ENCODE results near the gene SEC24A. TPM values are rescaled to one million over a fixed set of nuclear protein-coding genes. Genes with fewer than 3 reads are reported as not detected.

SEC24A gene
- total and polyA plus RNA-seq, 2 experiments from 2014 or later, result 17.2 to 69.4 TPM

DNA sequence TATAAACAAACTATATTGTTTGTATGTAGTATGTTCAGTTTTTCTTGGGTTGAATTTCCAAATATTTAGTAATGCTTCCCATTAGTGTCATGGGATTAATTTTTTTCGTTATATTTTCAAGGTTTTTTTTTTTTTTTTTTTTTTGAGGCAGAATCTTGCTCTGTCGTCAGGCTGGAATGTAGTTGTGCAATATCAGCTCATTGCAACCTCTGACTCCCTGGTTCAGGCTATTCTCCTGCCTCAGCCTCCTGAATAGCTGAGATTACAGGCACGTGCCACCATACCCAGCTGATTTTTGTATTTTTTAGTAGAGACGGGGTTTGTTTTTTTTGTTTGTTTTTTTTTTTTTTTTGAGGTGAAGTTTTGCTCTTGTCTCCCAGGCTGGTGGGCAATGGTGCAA is 120.6 kb downstream of the SEC24A start:
- Histone ChIP-seq H3K27ac (no peak overlapping the region), H3K9me2 (replicated peaks; ENCODE audit: insufficient read depth) (no peaks in the 10 kb centered on the region), H3K27me3 (no peaks in the 10 kb centered on the region), H3K79me2 (no peaks in the 10 kb centered on the region), H3K4me1 (ENCODE audit: insufficient read depth) (no peaks in the 10 kb centered on the region), H3K4me3 (no peak overlapping the region), H3K36me3 (replicated peaks; ENCODE audit: insufficient read depth, low read depth) (no peaks in the 10 kb centered on the region), H2AFZ (no peak overlapping the region), H3K4me2 (no peak overlapping the region), H3K9me3 (ENCODE audit: low read depth) (no peaks in the 10 kb centered on the region), H4K20me1 (ENCODE audit: insufficient read depth, poor library complexity, severe bottlenecking) (no peaks in the 10 kb centered on the region)
- TF ChIP-seq EZH2 (IDR thresholded peaks at IDR 0.05; ENCODE audit: borderline replicate concordance) (no peak), CTCF (IDR thresholded peaks at IDR 0.05; ENCODE audit: poor library complexity) (no peak), EZH2phosphoT487 (IDR thresholded peaks at IDR 0.05; ENCODE audit: low read depth, severe bottlenecking, unreplicated experiment) (no peak)
- DNase-seq (ENCODE audit: low spot score), result no peak
- 78% methylated on average over 4 of the region's 4 CpGs for WGBS (ENCODE audit: low lambda C conversion rate, missing lambda C conversion rate)

DNA sequence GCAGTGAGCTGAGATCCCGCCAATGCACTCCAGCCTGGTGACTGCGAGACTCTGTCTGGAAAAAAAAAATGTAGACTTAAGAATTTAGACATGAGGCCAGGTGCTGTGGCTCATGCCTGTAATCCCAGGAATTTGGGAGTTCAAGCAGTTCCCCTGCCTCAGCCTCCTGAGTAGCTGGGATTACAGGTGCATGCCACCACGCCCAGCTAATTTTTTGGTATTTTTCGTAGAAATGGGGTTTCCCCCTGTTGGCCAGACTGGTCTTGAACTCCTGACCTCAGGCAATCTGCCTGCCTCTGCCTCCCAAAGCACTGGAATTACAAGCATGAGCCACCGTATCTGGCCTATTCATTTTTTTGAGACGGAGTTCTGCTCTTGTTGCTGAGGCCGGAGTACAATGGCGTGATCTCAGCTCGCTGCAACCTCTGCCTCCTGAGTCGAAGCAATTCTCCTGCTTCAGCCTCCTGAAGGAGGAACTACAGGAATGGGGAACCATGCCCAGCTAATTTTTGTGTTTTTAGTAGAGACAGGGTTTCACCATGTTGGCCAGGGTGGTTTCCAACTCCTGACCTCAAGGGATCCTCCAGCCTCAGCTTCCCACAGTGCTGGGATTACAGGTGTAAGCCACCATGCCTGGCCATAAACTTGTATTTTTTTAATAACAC is 124.0 kb downstream of the SEC24A start:
- Histone ChIP-seq H3K4me1 (ENCODE audit: insufficient read depth) (no peaks in the 10 kb centered on the region), H3K27ac (no peak overlapping the region), H3K4me3 (no peak overlapping the region), H4K20me1 (ENCODE audit: insufficient read depth, poor library complexity, severe bottlenecking) (no peaks in the 10 kb centered on the region), H3K9me3 (ENCODE audit: low read depth) (no peaks in the 10 kb centered on the region), H3K79me2 (no peaks in the 10 kb centered on the region), H3K4me2 (no peak overlapping the region), H3K9me2 (replicated peaks; ENCODE audit: insufficient read depth) (no peaks in the 10 kb centered on the region), H3K36me3 (replicated peaks; ENCODE audit: insufficient read depth, low read depth) (no peaks in the 10 kb centered on the region), H2AFZ (no peak overlapping the region), H3K27me3 (no peaks in the 10 kb centered on the region)
- TF ChIP-seq CTCF (IDR thresholded peaks at IDR 0.05; ENCODE audit: poor library complexity), result no peak
- TF ChIP-seq EZH2phosphoT487 (IDR thresholded peaks at IDR 0.05; ENCODE audit: low read depth, severe bottlenecking, unreplicated experiment), result no peak
- no peak for TF ChIP-seq EZH2 (IDR thresholded peaks at IDR 0.05; ENCODE audit: borderline replicate concordance)
- 97% methylated on average over 10 of the region's 10 CpGs for WGBS (ENCODE audit: low lambda C conversion rate, missing lambda C conversion rate)
- no peak for DNase-seq (ENCODE audit: low spot score)

GRCh38 chr5:134777366-134777765 is 128.8 kb downstream of the SEC24A start:
- Histone ChIP-seq H2AFZ (no peak overlapping the region), H3K36me3 (replicated peaks; ENCODE audit: insufficient read depth, low read depth) (no peaks in the 10 kb centered on the region), H3K27ac (no peak overlapping the region), H3K9me2 (replicated peaks; ENCODE audit: insufficient read depth) (no peaks in the 10 kb centered on the region), H3K27me3 (no peaks in the 10 kb centered on the region), H4K20me1 (ENCODE audit: insufficient read depth, poor library complexity, severe bottlenecking) (no peaks in the 10 kb centered on the region), H3K79me2 (no peaks in the 10 kb centered on the region), H3K4me1 (ENCODE audit: insufficient read depth) (no peaks in the 10 kb centered on the region), H3K9me3 (ENCODE audit: low read depth) (no peaks in the 10 kb centered on the region), H3K4me3 (no peak overlapping the region), H3K4me2 (no peak overlapping the region)
- TF ChIP-seq CTCF (IDR thresholded peaks at IDR 0.05; ENCODE audit: poor library complexity), result no peak
- no peak for TF ChIP-seq EZH2 (IDR thresholded peaks at IDR 0.05; ENCODE audit: borderline replicate concordance)
- no peak for TF ChIP-seq EZH2phosphoT487 (IDR thresholded peaks at IDR 0.05; ENCODE audit: low read depth, severe bottlenecking, unreplicated experiment)
- DNase-seq (ENCODE audit: low spot score), result no peak
- WGBS (ENCODE audit: low lambda C conversion rate, missing lambda C conversion rate), result 97% methylated on average over 2 of the region's 2 CpGs

Small RNA genes within 50 kb of the gene (small RNA-seq; reads per million reads assigned to genes)
- gene RNU6-1164P (not detected), gene RNU6-1311P (not detected), gene RNU6-757P (not detected)

Other genes starting within 250 kb of the SEC24A start
- 24.1 and 34.4 TPM in 2 replicates for gene CDKN2AIPNL, start 236.9 kb upstream of the SEC24A start, total RNA-seq
- gene CDKN2AIPNL, start 236.9 kb upstream of the SEC24A start, polyA plus RNA-seq, result 29.9 and 30.0 TPM in 2 replicates
- 35.4 and 36.1 TPM in 2 replicates for gene JADE2, start 123.1 kb upstream of the SEC24A start, total RNA-seq
- 14.9 and 15.2 TPM in 2 replicates for gene JADE2, start 123.1 kb upstream of the SEC24A start, polyA plus RNA-seq
- 119 and 125 TPM in 2 replicates for gene SAR1B, start 16.0 kb upstream of the SEC24A start, total RNA-seq
- gene SAR1B, start 16.0 kb upstream of the SEC24A start, polyA plus RNA-seq, result 73.2 and 80.5 TPM in 2 replicates
- gene CAMLG, start 89.8 kb downstream of the SEC24A start, total RNA-seq, result 33.5 and 33.8 TPM in 2 replicates
- gene CAMLG, start 89.8 kb downstream of the SEC24A start, polyA plus RNA-seq, result 27.3 and 37.1 TPM in 2 replicates
- gene DDX46, start 110.0 kb downstream of the SEC24A start, total RNA-seq, result 27.0 and 31.0 TPM in 2 replicates
- 15.3 and 24.6 TPM in 2 replicates for gene DDX46, start 110.0 kb downstream of the SEC24A start, polyA plus RNA-seq
- 67.0 and 70.4 TPM in 2 replicates for gene C5orf24, start 197.2 kb downstream of the SEC24A start, total RNA-seq
- gene C5orf24, start 197.2 kb downstream of the SEC24A start, polyA plus RNA-seq, result 27.3 and 29.2 TPM in 2 replicates
- 76.0 and 95.4 TPM in 2 replicates for gene TXNDC15, start 225.6 kb downstream of the SEC24A start, total RNA-seq
- gene TXNDC15, start 225.6 kb downstream of the SEC24A start, polyA plus RNA-seq, result 56.7 and 58.0 TPM in 2 replicates